Stimulated activated CD8-positive, alpha-beta memory T cell treated with anti-CD3 and anti-CD28 coated beads, Interleukin-7, amount 100 ng/mL, for 4 hours (primary cell): ENCODE data around the gene FAF1.

Experiments used
- DNase-seq, 2 donors: peaks; one replicate each; pipeline ENCODE4 v3.0.0-alpha.2; 2020; ENCODE audit warnings: low read depth in 2 of 2

The FAF1 gene

DNA sequence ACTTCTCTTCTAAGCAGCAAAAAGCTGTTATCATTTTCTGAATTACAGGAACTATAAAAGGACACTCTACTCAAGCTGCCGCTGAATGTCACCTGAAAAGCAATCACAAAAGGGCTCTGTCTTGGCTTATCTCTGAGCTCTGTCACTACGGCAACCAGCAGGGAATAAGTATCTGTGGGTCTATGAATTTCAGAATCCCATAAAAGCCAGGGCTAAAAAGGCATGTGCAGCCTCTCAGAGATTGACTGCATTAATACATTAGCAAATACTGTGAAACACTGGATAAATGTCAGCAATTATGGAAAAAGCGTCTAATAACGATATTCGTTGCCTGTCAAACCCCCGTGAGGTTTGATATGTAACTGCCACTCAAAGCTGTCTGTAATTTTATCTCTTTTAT, 326.6 kb downstream of the FAF1 start:
- no peak for DNase-seq

DNA sequence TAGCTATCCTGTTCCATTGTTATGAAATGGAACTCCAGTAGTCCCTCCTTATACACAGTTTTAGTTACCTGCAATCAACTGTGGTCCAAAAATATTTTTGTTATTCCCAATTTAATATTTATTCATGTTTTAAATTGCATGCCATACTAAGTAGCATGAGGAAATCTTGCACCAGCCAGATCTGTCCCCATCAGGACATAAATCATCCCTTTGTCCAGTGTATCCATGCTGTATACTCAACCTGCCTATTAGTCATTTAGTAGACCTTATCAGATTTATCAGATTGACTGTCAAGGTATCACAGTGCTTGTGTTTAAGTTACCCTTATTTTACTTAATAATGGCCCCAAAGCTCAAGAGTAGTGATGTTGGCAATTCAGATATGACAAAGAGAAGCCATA, 328.9 kb downstream of the FAF1 start:
- DNase-seq: no peak

DNA sequence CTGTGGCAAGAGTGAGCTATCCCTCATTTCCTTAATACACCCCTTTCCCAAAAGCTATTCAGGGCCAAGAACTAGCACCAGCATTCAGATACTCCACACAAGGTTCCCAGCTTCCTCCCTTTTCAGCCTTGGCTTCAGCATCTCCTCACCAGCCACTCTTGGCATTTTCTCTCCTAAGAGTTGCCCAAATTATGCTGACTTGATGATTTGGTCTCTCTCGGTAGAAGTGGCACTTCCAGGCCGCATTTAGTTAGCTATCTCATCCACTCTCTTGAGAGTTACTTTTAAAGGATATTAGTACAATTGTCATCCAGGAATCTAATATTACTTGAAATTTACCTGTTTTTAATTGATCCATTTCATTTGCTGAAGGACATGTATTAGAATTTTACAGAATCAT, 337.8 kb downstream of the FAF1 start:
- no peak for DNase-seq

DNA sequence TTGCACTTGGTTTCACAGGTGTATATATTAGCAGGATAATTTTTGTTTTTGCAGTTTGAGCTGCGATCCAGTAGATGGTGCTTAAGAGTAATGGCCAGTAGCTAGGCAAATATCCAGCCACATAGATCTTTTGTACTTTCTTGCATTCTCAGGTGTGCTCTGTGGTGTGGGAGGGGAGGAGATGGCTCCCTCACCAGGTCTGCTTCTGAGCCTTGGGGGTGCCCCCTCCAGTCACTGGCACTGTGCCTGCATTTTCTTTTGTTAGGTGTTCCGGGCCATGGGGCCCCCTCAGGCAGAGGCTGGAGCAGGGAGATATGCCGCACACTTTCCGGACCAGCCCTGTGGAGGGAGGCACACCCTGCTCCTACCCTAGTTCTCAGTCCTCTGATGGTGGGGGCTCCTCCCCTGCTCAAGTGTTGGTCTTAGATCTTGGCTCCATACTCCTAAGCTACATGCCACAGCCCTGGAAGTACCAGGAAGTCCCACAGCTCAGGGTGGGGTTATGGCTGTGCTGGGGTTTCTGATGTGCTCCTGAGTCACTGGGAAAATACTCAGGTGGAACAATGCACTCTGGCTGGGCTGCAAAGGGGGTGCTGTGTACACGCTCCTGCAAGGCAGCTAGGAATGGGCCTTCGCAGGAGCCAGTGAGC, 339.3 kb downstream of the FAF1 start:
- no peak for DNase-seq

DNA sequence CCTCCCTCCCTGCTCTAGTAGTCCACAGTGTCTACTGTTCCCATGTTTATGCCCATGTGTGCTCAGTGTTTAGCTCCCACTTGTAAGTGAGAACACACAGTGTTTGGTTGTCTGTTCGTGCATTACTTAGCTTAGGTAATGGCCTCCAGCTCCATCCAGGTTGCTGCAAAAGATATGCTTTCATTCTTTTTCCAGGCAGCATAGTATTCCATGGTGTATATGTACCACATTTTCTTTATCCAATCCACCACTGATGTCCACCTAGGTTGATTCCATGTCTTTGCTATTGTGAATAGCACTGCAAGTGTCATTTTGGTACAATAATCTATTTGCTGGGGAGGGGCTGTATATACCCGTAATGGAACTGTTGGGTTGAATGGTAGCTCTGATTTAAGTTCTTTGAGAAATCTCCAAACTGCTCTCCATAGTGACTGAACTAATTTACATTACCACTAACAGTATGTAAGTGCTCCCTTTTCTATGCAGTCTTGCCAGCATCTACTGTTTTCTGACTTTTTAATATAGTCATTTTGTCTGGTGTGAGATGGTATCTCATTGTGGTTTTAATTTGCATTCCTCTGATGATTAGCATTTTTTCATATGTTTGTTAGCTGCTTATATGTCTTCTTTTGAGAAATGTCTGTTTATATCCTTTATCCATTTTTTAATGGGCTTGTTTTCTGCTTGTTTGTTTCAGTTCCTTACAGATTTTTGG, 344.9 kb downstream of the FAF1 start:
- no peak for DNase-seq

DNA sequence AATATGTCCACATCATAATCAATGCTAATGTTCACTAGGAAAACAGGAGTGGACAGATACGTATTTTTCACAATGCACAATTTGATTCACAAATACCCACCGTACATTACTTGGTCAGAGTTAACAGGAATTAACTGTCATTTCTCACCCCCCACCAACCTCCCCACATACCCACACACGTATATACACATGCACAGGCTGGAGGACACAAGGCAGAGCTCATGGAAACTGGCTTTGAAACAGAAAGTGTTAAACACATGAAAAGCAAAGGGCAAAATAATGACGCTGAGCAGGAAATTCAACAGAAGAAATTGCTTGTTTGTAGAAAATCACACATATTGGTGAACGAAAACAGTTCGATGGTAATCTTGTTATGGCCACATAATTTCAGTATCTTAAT, 348.4 kb downstream of the FAF1 start:
- DNase-seq: no peak

DNA sequence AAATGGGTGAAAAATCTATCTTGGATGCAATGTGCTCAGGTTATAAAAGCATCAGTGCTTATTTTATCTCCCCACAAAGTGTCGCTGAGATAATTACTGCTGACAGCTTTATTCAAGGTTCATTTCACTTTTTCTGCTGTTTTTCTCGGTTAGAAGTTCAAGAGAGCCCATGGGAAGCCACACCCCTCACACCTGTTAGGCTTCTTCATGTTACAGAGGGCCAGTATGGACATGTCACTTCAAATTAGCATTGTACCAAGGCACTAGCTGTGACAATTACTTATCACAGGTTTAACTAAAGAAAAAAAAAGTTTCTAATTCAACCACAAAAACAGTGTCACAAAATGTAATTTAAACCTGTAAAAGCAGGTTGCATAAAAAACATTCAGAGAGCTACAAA, 349.5 kb downstream of the FAF1 start:
- DNase-seq: no peak

DNA sequence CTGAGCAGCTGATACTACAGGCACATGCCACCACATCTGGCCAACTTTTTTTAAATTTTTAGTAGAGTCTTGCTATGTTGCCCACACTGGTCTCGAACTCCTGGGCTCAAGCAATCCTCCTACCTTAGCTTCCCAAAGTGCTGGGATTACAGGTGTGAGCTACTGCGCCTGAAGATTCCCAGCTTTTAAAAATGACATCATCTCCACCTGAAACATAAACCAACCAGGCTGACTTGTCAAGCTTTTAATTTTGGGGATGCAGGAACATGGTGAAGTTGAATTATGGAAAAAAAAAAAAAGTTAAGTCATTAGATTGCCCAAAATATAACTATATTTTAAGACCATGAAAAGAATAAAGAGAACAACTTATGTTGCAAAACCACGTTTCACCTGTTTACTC, 350.6 kb downstream of the FAF1 start:
- no peak for DNase-seq

DNA sequence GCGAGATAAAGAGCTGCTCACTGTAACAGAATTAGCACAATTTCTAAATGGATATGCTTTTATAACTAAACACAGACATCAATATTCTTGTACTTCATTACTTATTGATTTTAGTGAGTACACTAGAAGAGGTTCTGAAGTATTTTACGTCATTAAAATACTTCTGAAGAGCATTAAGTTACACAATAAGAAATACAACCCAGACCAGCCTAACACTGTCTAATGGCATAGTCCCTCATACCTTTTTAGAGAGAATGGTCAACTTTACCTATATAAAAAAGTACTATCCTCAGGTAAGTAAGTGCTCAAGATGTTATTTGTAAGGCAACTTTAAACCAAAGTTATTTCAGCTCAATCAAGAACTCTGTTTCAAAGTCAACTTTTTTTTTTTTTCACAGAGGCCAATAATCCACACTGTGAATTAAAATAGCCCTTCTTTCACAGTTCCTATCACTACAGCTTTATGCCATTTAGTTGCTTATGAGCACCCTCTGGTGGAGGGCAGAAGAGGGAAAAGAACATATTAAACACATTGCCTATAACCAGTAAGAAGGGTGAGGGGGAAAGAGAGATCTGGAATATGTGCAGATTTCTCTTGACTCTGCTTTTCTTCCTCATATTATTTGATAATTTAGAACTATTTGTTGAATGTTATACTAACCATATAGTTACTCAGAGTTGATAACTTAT, 354.7 kb downstream of the FAF1 start:
- no peak for DNase-seq

DNA sequence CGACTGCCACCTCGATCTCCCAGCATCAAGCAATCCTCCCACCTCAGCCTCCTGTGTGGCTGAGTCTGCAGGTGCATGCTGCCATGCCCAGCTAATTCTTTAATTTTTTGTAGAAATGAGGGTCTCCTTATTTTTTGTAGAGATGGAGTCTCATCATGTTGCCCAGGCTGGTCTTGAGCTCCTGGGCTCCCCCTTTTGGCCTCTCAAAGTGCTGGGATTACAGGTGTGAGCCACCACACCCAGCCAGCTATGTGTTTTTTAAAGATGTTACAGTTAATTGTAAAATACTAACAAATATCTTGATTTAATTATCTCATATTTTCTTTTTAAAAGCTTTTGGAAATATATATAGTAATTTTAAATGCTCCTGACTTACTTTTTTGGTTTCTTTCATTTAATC, 355.5 kb downstream of the FAF1 start:
- no peak for DNase-seq

DNA sequence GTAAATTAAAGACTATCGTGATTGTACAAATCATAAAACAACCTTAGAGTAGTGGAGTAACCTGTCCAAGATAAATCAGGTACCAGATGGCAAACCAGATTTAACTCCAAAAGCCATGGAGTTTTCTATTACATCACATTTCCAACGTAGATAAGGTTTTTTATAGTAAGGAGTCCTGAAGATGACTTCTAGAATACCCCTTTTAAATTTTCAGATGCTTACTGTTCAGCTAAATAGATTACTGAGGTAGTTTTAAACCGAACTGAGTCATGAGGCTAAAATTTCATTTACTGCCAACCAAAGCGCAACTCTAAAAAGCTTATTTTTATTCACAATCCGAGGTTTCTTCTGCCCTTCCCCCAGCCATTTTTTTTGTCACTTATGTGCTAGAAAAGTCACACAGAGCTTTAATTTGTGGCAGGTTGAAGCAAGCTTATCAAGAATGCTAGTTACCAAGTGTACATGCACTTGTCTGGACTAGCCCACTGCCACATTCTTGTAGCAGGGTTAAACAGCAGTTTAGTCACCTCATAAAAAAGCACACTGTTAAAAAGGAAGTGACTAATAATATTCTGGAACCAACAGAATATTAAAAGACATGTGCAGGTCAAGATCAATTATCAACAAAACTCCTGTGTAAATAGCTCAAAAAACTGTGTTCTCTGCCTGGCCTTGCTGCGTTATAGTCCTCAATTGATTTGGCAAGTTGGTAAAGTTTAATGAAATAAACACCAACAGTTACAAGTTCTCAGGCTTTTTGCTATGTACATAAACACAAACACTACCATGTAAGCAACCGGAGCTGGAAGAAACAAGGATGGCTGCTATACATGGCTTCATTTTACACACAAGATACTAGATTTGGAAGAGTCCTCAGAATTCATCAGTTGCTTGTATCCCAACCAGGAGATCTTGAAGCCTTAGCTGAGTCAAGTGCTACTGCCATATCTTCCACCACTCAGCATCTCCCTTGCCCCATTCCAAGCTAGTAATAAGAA, 356.5 kb downstream of the FAF1 start:
- DNase-seq: no peak

DNA sequence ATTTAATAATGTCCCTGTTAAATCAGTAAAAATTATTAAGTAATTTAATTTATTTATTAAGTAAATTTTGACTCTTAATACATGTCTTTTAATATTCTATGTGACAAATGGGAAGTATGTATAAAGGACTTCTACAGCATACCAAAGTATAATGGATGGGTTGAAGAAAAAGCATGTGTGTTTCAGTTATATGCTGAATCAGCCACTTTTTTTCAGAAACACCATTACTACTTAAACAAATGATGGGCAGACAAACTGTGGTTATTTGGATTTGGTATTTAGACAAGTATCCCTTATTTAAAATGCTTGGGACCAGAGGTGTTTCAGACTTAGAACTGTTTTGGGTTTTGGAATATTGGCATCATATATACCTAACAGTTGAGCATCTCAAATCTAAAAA, 360.5 kb downstream of the FAF1 start:
- no peak for DNase-seq

DNA sequence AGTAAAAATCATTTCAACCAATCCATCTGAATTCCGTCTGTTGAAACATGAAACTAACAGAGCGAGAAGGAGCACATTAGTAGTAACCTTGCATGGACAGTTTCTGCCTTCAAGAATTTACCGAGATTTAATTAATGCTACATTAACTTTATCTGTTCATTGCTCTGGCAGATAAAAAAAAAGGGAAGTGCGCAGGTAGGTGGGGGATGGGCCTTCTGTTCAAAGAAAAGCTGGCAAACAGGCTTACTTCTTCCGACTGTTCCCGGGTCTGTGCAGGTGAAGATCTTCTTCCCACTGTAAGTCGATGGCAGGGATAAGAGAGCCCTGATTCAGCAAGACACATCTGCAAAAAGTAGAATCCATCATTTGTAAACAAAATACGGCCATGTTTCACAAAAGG, 364.2 kb downstream of the FAF1 start:
- DNase-seq: no peak

DNA sequence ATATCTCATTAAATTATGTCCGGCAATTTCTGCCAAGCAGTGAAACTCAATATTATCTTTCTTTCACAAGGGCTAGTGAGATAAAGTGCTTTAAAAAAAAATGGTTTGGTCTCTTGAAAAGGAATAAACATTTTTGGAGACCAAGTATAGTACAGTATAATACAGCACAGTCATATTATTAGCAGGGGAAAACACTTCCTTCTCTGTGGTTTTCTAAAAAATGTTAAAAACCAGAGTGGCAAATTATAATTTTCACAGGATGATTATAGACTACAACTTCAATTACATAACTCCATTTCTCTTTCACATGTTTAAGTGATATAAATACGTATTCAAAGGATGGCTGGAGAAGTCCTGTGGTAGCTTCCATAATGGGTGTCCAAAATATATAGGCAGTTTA, 366.6 kb downstream of the FAF1 start:
- no peak for DNase-seq

DNA sequence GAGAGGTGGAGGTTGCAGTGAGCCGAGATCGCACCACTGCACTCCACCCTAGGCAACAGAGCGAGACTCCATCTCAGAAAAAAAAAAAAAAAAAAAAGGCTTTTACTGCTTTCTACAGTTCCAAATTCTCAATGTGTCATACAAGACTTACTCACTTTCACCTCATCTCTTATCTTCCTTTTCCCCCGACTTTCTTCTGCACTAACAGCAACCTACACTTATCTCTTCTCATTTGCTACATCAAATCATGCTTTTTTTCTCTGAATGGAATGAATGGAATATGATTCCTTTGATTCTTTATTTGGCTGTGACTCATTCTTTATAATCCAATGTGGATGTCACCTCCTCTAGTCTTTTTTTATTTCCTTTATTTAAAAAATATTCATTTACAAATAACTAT, 368.5 kb downstream of the FAF1 start:
- no peak for DNase-seq

DNA sequence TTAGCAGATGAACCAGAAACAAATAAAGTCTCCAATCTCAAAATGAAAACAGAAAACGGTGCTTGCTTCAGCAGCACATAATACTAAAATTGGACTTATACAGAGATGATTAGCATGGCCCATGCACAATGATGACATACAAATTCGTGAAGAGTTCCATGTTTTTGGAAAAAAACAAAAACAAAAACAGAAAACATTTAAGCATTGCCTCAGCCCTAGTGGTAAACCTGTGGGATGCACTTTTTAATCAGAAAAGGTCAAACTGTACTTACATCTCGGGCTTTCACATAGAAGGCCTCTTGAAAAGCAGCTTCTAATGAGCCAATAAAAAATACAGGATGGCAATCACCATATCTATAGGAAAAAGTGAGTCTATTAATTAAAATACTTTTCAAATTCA, 377.7 kb downstream of the FAF1 start:
- no peak for DNase-seq

DNA sequence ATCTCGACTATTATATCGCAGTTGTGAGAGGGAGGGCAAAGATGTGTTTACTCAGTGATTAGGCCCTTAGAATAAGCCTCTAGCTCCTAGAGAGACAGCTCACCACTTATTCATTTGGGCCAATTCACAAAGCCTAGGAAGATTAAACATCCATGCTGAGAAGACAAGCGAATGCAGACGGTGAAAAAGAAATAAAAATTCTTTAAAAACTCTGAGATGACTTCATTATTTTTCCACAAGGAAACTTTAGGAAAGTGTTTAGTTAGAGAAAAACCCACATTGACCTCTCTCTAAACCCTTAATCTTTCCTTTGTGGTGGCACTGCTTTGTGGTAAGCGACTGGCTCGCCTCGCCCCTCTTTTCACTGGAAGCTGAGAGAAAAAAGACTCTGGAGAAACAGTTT, 390.0 kb downstream of the FAF1 start:
- no peak for DNase-seq

DNA sequence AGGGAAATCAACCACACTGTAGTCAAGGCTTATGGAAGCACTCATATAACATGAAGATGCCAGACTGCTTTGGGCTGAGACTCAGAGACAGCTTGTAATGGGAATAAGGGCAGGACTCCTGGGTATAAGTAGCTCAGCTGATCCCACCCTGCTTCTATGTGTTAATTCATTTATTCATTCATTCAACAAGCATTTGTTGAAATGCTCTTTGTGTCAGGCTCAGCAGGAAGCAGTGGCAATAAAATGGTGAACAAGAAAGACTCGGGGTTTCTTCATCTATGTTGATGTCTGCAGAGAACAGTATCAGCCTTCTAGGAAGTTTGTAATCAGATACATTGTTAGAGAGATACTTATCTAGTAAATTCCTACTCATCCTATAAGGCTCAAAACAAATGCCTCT, 391.3 kb downstream of the FAF1 start:
- DNase-seq: no peak

DNA sequence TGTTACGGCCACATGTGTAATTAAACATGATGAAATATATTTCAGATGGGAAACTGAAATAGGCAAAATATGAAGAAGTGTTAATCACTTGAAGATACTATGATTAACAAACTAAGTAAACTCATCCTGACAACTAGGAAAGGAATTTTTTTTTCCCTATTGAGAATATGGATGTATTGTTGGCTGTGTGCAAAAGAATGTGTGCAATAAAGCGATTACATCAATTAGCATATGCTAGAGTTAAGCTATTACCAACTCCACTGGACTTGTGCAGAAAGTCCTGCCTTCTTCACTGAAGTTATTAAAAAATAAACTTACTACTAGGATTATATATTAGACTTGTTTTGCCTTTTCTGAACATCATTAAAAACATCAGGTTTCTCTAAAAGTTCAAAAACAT, 393.7 kb downstream of the FAF1 start:
- no peak for DNase-seq

DNA sequence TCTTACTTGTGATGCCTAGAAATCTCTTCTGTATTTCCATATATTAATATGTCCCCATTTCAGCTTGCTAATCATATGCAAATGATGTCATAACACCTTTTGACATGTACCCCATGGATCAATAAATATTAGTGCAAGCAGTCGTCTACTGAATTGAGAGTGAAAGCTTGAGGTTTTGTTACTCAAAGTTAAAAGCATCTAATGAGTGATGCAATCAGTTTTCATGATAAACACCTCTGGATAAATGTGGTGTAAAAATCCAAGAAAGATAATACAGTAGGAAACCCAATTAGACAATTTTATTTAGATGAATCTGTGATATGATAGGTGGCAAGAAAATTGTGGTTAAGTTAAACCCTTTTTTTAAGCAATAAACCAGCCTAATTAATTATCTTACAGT, 395.6 kb downstream of the FAF1 start:
- DNase-seq: no peak

DNA sequence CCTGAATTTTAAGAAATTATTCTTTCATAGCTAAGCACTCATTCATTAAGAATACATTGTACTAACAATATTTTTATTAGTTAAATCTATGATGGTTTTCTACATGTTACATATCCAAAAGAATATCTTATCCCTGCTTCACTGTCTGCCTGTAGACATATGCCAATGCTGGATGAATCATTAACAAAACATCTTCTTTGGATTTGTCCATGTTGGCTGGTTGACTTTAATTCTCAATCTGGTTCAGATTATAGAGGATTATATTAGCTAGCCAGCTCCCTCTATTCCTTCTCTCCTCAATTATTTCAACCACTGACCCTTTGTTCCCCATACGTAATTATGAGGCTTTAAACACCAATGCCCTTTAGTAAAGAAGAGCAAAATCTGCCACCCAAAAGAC, 398.0 kb downstream of the FAF1 start:
- DNase-seq: no peak

DNA sequence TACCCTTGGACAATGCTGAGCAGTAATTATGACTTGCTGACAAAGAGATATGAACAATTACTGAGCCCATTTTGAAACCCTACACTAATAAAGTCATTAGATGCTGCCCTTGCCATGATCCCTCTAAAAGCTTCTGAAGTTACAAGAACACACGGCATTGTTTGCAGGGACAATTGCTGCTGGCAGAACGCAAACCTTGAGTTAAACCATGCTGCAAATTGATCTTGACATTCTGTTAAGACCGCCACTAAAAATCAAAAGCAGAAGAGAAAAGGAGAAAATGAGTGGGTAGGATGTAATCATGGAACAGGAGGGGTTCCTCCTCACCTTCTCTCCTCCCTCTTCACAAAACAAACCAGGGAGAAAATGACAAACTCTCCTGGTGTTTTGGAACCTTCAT, 400.6 kb downstream of the FAF1 start:
- DNase-seq: no peak
